Kidney (tissue), 14 donors: Measurements from ENCODE around the gene CCL23. TPM values are rescaled to one million over a fixed set of nuclear protein-coding genes. Genes with fewer than 3 reads are reported as not detected.

ENCODE experiments used
- DNase-seq, 5 donors: peaks; one replicate each; pipeline ENCODE4 v3.0.0-alpha.2; 2013 to 2020
- FAIRE-seq: peaks from 2 replicates; lab custom pipeline; 2012; peaks lifted over from hg19 to GRCh38; lab: Jason Lieb, UNC
- H3K27ac ChIP-seq, 2 donors: one replicate each; pipeline ENCODE4 v1.7.0; 2013; ENCODE audit warnings: low read depth in 2 of 2, low read length in 2 of 2, inconsistent platforms in 1 of 2
- H3K27me3 ChIP-seq: one replicate; pipeline ENCODE4 v1.7.1; 2013; ENCODE audit warnings: low read length, inconsistent platforms; ENCODE audit not compliant: control insufficient read depth, insufficient read depth
- H3K36me3 ChIP-seq, 3 donors: one replicate each; pipeline versions ENCODE4 v1.7.0 to v1.7.1; 2013; ENCODE audit warnings: low read length in 3 of 3, control low read depth in 1 of 3, inconsistent platforms in 1 of 3; ENCODE audit not compliant: insufficient read depth in 3 of 3, control insufficient read depth in 2 of 3
- H3K4me1 ChIP-seq, 3 donors: one replicate each; pipeline versions ENCODE4 v1.7.0 to v1.7.1; 2013; ENCODE audit warnings: low read length in 3 of 3, inconsistent platforms in 1 of 3, low read depth in 1 of 3; ENCODE audit not compliant: control insufficient read depth in 2 of 3, insufficient read depth in 2 of 3
- H3K4me3 ChIP-seq, 3 donors: one replicate each; pipeline versions ENCODE4 v1.7.0 to v1.8.1; 2013; ENCODE audit warnings: low read length in 3 of 3, control low read depth in 1 of 3, inconsistent platforms in 1 of 3
- H3K9ac ChIP-seq, 3 donors: one replicate each; pipeline versions ENCODE4 v1.7.0 to v1.7.1; 2013; ENCODE audit warnings: low read length in 3 of 3, control low read depth in 1 of 3, inconsistent platforms in 1 of 3
- H3K9me3 ChIP-seq, 3 donors: one replicate each; pipeline versions ENCODE4 v1.7.0 to v1.7.1; 2013; ENCODE audit warnings: low read length in 3 of 3, control low read depth in 1 of 3, inconsistent platforms in 1 of 3; ENCODE audit not compliant: control insufficient read depth in 2 of 3, insufficient read depth in 1 of 3
- CTCF ChIP-seq: IDR thresholded peaks from 3 replicates; pipeline ENCODE4 v1.5.1; 2012; ENCODE audit warnings: mild to moderate bottlenecking, moderate library complexity, borderline replicate concordance; ENCODE audit not compliant: insufficient read depth; ENCODE audit errors: extremely low read depth
- intact Hi-C: fragments of 100-400 bp; cut with DNase I; formaldehyde crosslinking; loops from one replicate; pipeline ENCODE4 v1.11.1; 2022
- polyA plus RNA-seq: library from polyadenylated mRNA; stranded (reverse); fragments of 350-450 nt; fragmentation: Illumina TruSeq; extraction: RNeasy Lipid Tissue Mini Kit (QIAGEN cat#74804); gene quantifications from one replicate; pipeline ENCODE4 v1.2.3, GENCODE V29; 2014; ENCODE audit warnings: low read depth, low replicate concordance; ENCODE audit not compliant: insufficient read depth
- total RNA-seq: library from RNA; stranded (reverse); fragmentation: NEBNext Ultra II Directional; extraction: Animal tissue kit (Norgen Biotek cat#: 25700); gene quantifications from one replicate; pipeline ENCODE4 v1.2.1, GENCODE V29; 2021
- donor health status: control.
- donor health status: control.
- donor health status: control.
- donor health status: control.
- donor health status: control.
- donor health status: DM: yes; HTN: yes; CAD: no.
- donor health status: Normal renal cell carcinoma (clear cell type).

Gene CCL23
- total and polyA plus RNA-seq, 2 donors from 2014 or later, result 4.8 to 18.1 TPM

- no peak for TF ChIP-seq CTCF
- DNase-seq (no peak), FAIRE-seq (no peak)
- no peaks in the 10 kb centered on the region for H3K4me1 ChIP-seq
- H3K27ac ChIP-seq, result no peak overlapping the region
- no peaks in the 10 kb centered on the region for H3K9me3 ChIP-seq
- no peak overlapping the region for H3K4me3 ChIP-seq
- intact Hi-C loops, result no loop called here
- H3K27me3 ChIP-seq, result no peaks in the 10 kb centered on the region
- no peak overlapping the region for H3K9ac ChIP-seq
- H3K36me3 ChIP-seq, result no peaks in the 10 kb centered on the region
Measured at GRCh38 chr17:36060816-36061215, 43.0 kb upstream of the CCL23 start.

GRCh38 chr17:36059406-36059805, 41.6 kb upstream of the CCL23 start:
- no peaks in the 10 kb centered on the region for H3K9me3 ChIP-seq
- no peak overlapping the region for H3K4me3 ChIP-seq
- H3K9ac ChIP-seq, result no peak overlapping the region
- no peaks in the 10 kb centered on the region for H3K4me1 ChIP-seq
- FAIRE-seq, result no peak
- intact Hi-C loops, result no loop called here
- no peak for TF ChIP-seq CTCF
- H3K36me3 ChIP-seq, result no peaks in the 10 kb centered on the region
- H3K27ac ChIP-seq, result no peak overlapping the region
- H3K27me3 ChIP-seq, result no peaks in the 10 kb centered on the region
- DNase-seq, result no peak

GRCh38 chr17:36057911-36058310, 40.1 kb upstream of the CCL23 start:
- H3K27me3 ChIP-seq, result no peaks in the 10 kb centered on the region
- intact Hi-C loops, result no loop called here
- no peak for TF ChIP-seq CTCF
- H3K4me3 ChIP-seq, result no peak overlapping the region
- no peaks in the 10 kb centered on the region for H3K36me3 ChIP-seq
- no peaks in the 10 kb centered on the region for H3K4me1 ChIP-seq
- FAIRE-seq (no peak), DNase-seq (no peak)
- no peaks in the 10 kb centered on the region for H3K9me3 ChIP-seq
- H3K9ac ChIP-seq, result no peak overlapping the region
- no peak overlapping the region for H3K27ac ChIP-seq

GRCh38 chr17:36055921-36056520, 38.2 kb upstream of the CCL23 start:
- H3K9me3 ChIP-seq, result no peaks in the 10 kb centered on the region
- H3K27ac ChIP-seq, result no peak overlapping the region
- intact Hi-C loops, result no loop called here
- H3K4me1 ChIP-seq, result no peaks in the 10 kb centered on the region
- DNase-seq, result no peak
- H3K27me3 ChIP-seq, result no peaks in the 10 kb centered on the region
- no peak for TF ChIP-seq CTCF
- H3K36me3 ChIP-seq, result no peaks in the 10 kb centered on the region
- no peak overlapping the region for H3K4me3 ChIP-seq
- H3K9ac ChIP-seq, result no peak overlapping the region
- no peak for FAIRE-seq
